Endodermal cell (in vitro differentiated cells): ENCODE measurements around the gene MOGAT1. TPM values are rescaled to one million over a fixed set of nuclear protein-coding genes. Genes with fewer than 3 reads are reported as not detected.

Experiments used
- DNase-seq: peaks from one replicate; pipeline ENCODE4 v3.0.0-alpha.2; 2017
- H3K27ac ChIP-seq: 2 replicates; pipeline ENCODE4 v1.5.1; 2013; ENCODE audit warnings: mild to moderate bottlenecking, low read depth, low read length, moderate library complexity
- H3K27me3 ChIP-seq: 2 replicates; pipeline ENCODE4 v1.6.1; 2013; ENCODE audit warnings: mild to moderate bottlenecking, low read length, moderate library complexity; ENCODE audit not compliant: insufficient read depth, control insufficient read depth, poor library complexity, severe bottlenecking
- H3K36me3 ChIP-seq: 2 replicates; pipeline ENCODE4 v1.7.0; 2013; ENCODE audit warnings: mild to moderate bottlenecking, low read length, moderate library complexity; ENCODE audit not compliant: control insufficient read depth, insufficient read depth
- H3K4me1 ChIP-seq: one replicate; pipeline ENCODE4 v1.7.0; 2013; ENCODE audit warnings: low read length; ENCODE audit not compliant: control insufficient read depth, insufficient read depth
- H3K4me3 ChIP-seq: 2 replicates; pipeline ENCODE4 v1.5.1; 2013; ENCODE audit warnings: mild to moderate bottlenecking, low read length, moderate library complexity
- H3K9ac ChIP-seq: 2 replicates; pipeline ENCODE4 v1.6.1; 2013; ENCODE audit warnings: mild to moderate bottlenecking, low read length, moderate library complexity; ENCODE audit not compliant: poor library complexity, severe bottlenecking; ENCODE audit errors: extremely low read depth
- H3K9me3 ChIP-seq: 2 replicates; pipeline ENCODE4 v1.6.1; 2013; ENCODE audit warnings: mild to moderate bottlenecking, low read length, moderate library complexity; ENCODE audit not compliant: control insufficient read depth
- H3K27ac Mint-ChIP-seq: 2 replicates; pipeline ENCODE4 v1.8.0; 2020; ENCODE audit warnings: mixed read lengths
- H3K27me3 Mint-ChIP-seq: 2 replicates; pipeline ENCODE4 v1.8.0; 2021; ENCODE audit warnings: mild to moderate bottlenecking, mixed read lengths; ENCODE audit not compliant: insufficient read depth
- H3K36me3 Mint-ChIP-seq: 2 replicates; pipeline ENCODE4 v1.8.0; 2020; ENCODE audit warnings: low read depth, mixed read lengths
- H3K4me1 Mint-ChIP-seq: 2 replicates; pipeline ENCODE4 v1.8.0; 2020; ENCODE audit warnings: mixed read lengths
- H3K4me3 Mint-ChIP-seq: 2 replicates; pipeline ENCODE4 v1.8.0; 2020; ENCODE audit warnings: mild to moderate bottlenecking, moderate library complexity, mixed read lengths
- H3K9me3 Mint-ChIP-seq: 2 replicates; pipeline ENCODE4 v1.8.0; 2020; ENCODE audit warnings: mild to moderate bottlenecking, mixed read lengths
- WGBS, 2 experiments: methylation state at CpG; one replicate each; pipeline versions ENCODE4 v1.1.5 to v1.1.7; 2013; ENCODE audit warnings: missing lambda C conversion rate in 2 of 2, mixed read lengths in 1 of 2; ENCODE audit not compliant: insufficient coverage in 1 of 2, insufficient read length in 1 of 2; 5-methylcytosine and 5-hydroxymethylcytosine counted together
- total RNA-seq, 2 donors: library from RNA; stranded (reverse); fragmentation: NEBNext Ultra II Directional in 1 of 2; extraction: Animal tissue kit (Norgen Biotek cat#: 25700) in 1 of 2; gene quantifications; 2 replicates in 1 of 2; 3 replicates in 1 of 2; pipeline ENCODE4 v1.2.1, GENCODE V29; 2021
- TF ChIP-seq, protein P1 (sequence below): fragments of 200-600 bp; sonication (generic); conservative IDR thresholded peaks from 2 replicates; pipeline ENCODE4 v1.5.0; 2021; ENCODE audit warnings: antibody characterized with exemption, mild to moderate bottlenecking

MOGAT1 gene
- total RNA-seq, 2 donors from 2014 or later, result not detected

DNA sequence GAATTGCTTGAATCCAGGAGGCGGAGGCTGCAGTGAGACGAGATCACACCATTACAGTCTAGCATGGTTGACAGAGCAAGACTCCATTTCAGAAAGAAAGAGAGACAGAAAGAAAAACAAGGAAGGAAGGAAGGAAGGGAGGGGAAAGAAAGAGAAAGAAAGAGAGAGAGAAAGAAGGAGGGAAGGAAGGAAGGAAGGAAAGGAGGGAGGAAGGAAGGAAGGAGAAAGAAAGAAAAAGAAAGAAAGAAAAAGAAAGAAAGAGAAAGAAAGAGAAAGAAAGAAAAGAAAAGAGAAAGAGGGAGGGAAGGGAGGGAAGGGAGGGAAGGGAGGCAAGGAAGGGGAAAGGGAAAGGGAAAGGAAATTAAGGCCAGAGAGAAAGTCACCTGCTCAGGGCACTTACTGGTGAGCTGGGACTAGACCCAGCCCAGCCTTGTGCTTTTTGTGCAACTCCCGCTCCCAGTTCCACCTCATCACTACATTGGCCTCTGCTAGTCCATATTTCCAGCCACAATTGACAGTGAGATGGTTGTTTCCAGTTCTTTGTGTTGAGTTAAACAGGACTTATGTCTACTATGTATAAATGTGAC, 35.7 kb downstream of the MOGAT1 start:
- Histone ChIP-seq H3K36me3 (no peaks in the 10 kb centered on the region), H3K4me3 (no peak overlapping the region), H3K9ac (no peak overlapping the region), H3K4me1 (peaks cover 4% of the 10 kb centered on the region), H3K27ac (no peak overlapping the region), H3K27me3 (peaks cover 5% of the 10 kb centered on the region), H3K9me3 (no peaks in the 10 kb centered on the region)
- WGBS, 2 experiments, result 81 to 85% methylated on average over 3 of the region's 3 CpGs
- Mint-ChIP-seq H3K9me3 (no peaks in the 10 kb centered on the region), H3K36me3 (no peaks in the 10 kb centered on the region), H3K27ac (no peak overlapping the region), H3K4me1 (peaks cover 14% of the 10 kb centered on the region), H3K4me3 (no peak overlapping the region), H3K27me3 (peaks cover 13% of the 10 kb centered on the region)
- DNase-seq, result no peak
- TF ChIP-seq, protein P1, sequence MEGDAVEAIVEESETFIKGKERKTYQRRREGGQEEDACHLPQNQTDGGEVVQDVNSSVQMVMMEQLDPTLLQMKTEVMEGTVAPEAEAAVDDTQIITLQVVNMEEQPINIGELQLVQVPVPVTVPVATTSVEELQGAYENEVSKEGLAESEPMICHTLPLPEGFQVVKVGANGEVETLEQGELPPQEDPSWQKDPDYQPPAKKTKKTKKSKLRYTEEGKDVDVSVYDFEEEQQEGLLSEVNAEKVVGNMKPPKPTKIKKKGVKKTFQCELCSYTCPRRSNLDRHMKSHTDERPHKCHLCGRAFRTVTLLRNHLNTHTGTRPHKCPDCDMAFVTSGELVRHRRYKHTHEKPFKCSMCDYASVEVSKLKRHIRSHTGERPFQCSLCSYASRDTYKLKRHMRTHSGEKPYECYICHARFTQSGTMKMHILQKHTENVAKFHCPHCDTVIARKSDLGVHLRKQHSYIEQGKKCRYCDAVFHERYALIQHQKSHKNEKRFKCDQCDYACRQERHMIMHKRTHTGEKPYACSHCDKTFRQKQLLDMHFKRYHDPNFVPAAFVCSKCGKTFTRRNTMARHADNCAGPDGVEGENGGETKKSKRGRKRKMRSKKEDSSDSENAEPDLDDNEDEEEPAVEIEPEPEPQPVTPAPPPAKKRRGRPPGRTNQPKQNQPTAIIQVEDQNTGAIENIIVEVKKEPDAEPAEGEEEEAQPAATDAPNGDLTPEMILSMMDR, result no peak

DNA sequence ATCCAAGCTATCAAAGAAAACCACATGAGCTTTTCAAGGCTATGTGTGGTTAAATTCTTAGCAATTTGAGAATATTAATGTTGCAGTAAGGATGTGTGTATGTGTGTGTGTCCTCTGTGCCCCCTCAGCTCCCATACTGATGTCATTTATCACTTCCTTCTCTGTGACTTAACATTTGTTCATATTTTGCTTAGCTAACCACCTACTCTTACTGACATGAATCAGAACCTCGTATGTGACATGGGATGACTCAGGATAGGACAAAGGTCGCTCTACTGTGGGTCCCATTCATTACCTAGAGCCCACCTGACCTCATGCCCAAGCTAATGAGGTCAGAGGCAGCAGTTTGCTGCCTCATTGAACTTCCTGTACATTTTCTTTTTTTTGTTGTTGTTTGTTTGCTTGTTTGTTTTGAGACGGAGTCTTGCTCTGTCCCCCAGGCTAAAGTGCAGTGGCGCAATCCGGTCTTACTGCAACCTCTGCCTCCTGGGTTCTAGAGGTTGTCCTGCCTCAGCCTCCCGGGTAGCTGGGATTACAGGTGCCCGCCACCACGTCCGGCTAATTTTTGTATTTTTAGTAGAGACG, 36.3 kb downstream of the MOGAT1 start:
- H3K4me1 ChIP-seq, result peaks cover 4% of the 10 kb centered on the region
- TF ChIP-seq, protein P1, result no peak
- H3K4me3 Mint-ChIP-seq, result no peak overlapping the region
- H3K27me3 ChIP-seq, result peaks cover 5% of the 10 kb centered on the region
- WGBS, 2 experiments, result 81 to 84% methylated on average over 10 of the region's 10 CpGs
- no peak overlapping the region for H3K9ac ChIP-seq
- DNase-seq, result no peak
- H3K27me3 Mint-ChIP-seq, result peaks cover 13% of the 10 kb centered on the region
- H3K27ac ChIP-seq, result no peak overlapping the region
- no peaks in the 10 kb centered on the region for H3K36me3 ChIP-seq
- H3K27ac Mint-ChIP-seq, result no peak overlapping the region
- no peak overlapping the region for H3K4me3 ChIP-seq
- H3K9me3 Mint-ChIP-seq, result no peaks in the 10 kb centered on the region
- H3K36me3 Mint-ChIP-seq, result no peaks in the 10 kb centered on the region
- H3K9me3 ChIP-seq, result no peaks in the 10 kb centered on the region
- peaks cover 14% of the 10 kb centered on the region for H3K4me1 Mint-ChIP-seq

DNA sequence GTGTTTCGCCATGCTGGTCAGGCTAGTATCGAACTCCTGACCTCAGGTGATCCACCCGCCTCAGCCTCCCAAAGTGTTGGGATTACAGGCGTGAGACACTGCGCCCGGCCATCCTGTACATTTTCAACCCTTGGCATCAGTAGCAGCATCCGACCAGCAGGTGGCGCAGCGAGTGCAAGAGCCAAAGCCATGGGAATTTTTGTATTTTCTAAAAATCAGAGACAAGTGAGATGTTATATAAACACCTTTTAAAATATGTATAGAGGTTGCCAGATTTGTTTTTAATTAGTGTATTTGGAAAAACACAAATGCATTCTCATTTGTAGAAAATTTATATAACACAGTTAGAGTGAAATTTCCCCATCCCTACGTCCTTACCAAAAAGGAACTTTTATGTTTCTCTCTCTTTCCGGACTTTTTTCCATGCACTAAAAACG, 36.8 kb downstream of the MOGAT1 start:
- TF ChIP-seq, protein P1, result peak; percentile 98
- Mint-ChIP-seq H3K27ac (no peak overlapping the region), H3K4me1 (peaks cover 14% of the 10 kb centered on the region)

More for the DNA sequence above, 36.8 kb downstream of the MOGAT1 start:
- H3K9me3 ChIP-seq, result no peaks in the 10 kb centered on the region
- H3K4me3 Mint-ChIP-seq, result no peak overlapping the region
- H3K4me3 ChIP-seq, result no peak overlapping the region
- no peak overlapping the region for H3K9ac ChIP-seq
- peaks cover 4% of the 10 kb centered on the region for H3K4me1 ChIP-seq
- H3K36me3 Mint-ChIP-seq, result no peaks in the 10 kb centered on the region
- no peak overlapping the region for H3K27ac ChIP-seq
- no peaks in the 10 kb centered on the region for H3K36me3 ChIP-seq
- DNase-seq, result peak; percentile 91
- peaks cover 8% of the 10 kb centered on the region for H3K27me3 ChIP-seq
- no peaks in the 10 kb centered on the region for H3K9me3 Mint-ChIP-seq
- WGBS, 2 experiments, result 39 to 70% methylated on average over 7 to 12 of the region's 12 CpGs
- H3K27me3 Mint-ChIP-seq, result peaks cover 11% of the 10 kb centered on the region
